Cardiac fibroblast (primary cell): Measurements from ENCODE around the gene CCDC149.
A peak's percentile ranks its signal among the peaks of the same experiment; 100 is the strongest.

Source experiments
- DNase-seq, 2 donors: peaks; one replicate each; pipeline versions ENCODE4 v3.0.0 to v3.0.0-alpha.2; 2010; ENCODE audit warnings: low read depth in 2 of 2
- H3K4me3 ChIP-seq, 2 donors: replicated peaks in 1 of 2; 1 replicate in 1 of 2; 2 replicates in 1 of 2; pipeline ENCODE4 v1.5.1; 2011; ENCODE audit warnings: low read depth in 2 of 2, low read length in 2 of 2, mild to moderate bottlenecking in 2 of 2, moderate library complexity in 1 of 2
- TF ChIP-seq, protein P1 (sequence below): IDR thresholded peaks from one replicate; pipeline ENCODE4 v1.5.1; 2011; ENCODE audit warnings: low read depth, mild to moderate bottlenecking, low read length, inconsistent platforms

Gene CCDC149

DNA sequence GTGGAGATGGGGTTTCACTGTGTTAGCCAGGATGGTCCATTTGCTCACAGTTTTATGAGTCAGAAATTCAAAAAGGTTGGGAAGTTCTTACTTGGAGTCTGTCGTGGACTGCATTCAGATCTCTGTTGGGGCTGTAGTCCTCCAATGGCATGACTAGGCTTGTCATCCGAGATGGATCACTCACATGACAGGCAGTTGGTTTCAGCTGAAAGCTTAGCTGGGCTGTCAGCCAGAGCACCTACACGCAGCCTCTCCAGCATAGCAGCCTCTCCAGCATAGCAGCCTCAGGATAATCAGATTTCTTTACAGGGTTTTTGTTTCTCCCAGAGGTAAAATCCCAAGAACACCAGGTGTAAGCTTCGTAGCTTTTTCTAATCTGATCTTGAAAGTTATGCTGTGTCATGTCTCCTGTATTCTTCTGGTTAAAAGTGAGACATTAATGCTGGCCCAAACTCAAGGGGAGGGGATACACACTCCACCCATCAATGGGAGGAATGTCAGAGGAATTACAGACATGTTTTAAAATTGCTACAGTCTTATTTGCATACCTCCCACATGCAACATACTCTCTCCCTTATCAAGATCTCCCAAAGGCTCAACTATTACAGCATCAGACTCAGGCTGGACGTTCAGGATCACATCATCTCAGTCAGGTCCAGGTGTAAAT, 149.1 kb downstream of the CCDC149 start:
- H3K4me3 ChIP-seq, result no peak overlapping the region
- peak in 1 of 2 donors; percentile 53 for DNase-seq
- TF ChIP-seq, protein P1, sequence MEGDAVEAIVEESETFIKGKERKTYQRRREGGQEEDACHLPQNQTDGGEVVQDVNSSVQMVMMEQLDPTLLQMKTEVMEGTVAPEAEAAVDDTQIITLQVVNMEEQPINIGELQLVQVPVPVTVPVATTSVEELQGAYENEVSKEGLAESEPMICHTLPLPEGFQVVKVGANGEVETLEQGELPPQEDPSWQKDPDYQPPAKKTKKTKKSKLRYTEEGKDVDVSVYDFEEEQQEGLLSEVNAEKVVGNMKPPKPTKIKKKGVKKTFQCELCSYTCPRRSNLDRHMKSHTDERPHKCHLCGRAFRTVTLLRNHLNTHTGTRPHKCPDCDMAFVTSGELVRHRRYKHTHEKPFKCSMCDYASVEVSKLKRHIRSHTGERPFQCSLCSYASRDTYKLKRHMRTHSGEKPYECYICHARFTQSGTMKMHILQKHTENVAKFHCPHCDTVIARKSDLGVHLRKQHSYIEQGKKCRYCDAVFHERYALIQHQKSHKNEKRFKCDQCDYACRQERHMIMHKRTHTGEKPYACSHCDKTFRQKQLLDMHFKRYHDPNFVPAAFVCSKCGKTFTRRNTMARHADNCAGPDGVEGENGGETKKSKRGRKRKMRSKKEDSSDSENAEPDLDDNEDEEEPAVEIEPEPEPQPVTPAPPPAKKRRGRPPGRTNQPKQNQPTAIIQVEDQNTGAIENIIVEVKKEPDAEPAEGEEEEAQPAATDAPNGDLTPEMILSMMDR, result no peak
